Natural killer cell (primary cell): ENCODE results near the gene ZYG11B. TPM values are rescaled to one million over a fixed set of nuclear protein-coding genes. Genes with fewer than 3 reads are reported as not detected.
A peak's percentile ranks its signal among the peaks of the same experiment; 100 is the strongest.

Experiments
- ATAC-seq, 3 donors: fragments of 150-1000 bp in 2 of 3; fragments of 200-7000 bp in 1 of 3; cut with Tn5 transposase; 1 replicate in 1 of 3; 2 replicates in 2 of 3; pipeline ENCODE4 v1.10.0; 2021; ENCODE audit warnings: mild to moderate bottlenecking in 2 of 3, moderate library complexity in 2 of 3
- DNase-seq, 2 donors: peaks; one replicate each; pipeline versions ENCODE4 v3.0.0 to v3.0.0-alpha.2; 2013 to 2021; ENCODE audit warnings: mixed read lengths in 1 of 2
- H3K27ac ChIP-seq: one replicate; pipeline ENCODE4 v1.5.1; 2013; ENCODE audit warnings: mild to moderate bottlenecking, low read length
- H3K27me3 ChIP-seq: one replicate; pipeline ENCODE4 v1.6.1; 2013; ENCODE audit warnings: low read length; ENCODE audit not compliant: control insufficient read depth, insufficient read depth
- H3K36me3 ChIP-seq: one replicate; pipeline ENCODE4 v1.6.1; 2013; ENCODE audit warnings: low read length; ENCODE audit not compliant: control insufficient read depth, insufficient read depth
- H3K4me1 ChIP-seq: one replicate; pipeline ENCODE4 v1.6.1; 2013; ENCODE audit warnings: low read length; ENCODE audit not compliant: control insufficient read depth, insufficient read depth
- H3K4me3 ChIP-seq: one replicate; pipeline ENCODE4 v1.5.1; 2013; ENCODE audit warnings: low read length
- H3K9me3 ChIP-seq: one replicate; pipeline ENCODE4 v1.6.1; 2013; ENCODE audit warnings: low read length; ENCODE audit not compliant: control insufficient read depth, insufficient read depth
- H3K27ac Mint-ChIP-seq, 2 donors: one replicate each; pipeline ENCODE4 v1.8.0; 2022; ENCODE audit warnings: mild to moderate bottlenecking in 2 of 2, mixed read lengths in 2 of 2, moderate library complexity in 1 of 2
- H3K27me3 Mint-ChIP-seq, 2 donors: one replicate each; pipeline ENCODE4 v1.8.0; 2022; ENCODE audit warnings: low read depth in 2 of 2, mixed read lengths in 2 of 2
- H3K36me3 Mint-ChIP-seq: one replicate; pipeline ENCODE4 v1.8.0; 2022; ENCODE audit warnings: mixed read lengths
- H3K4me1 Mint-ChIP-seq, 2 donors: one replicate each; pipeline ENCODE4 v1.8.0; 2022; ENCODE audit warnings: mixed read lengths in 2 of 2
- H3K4me3 Mint-ChIP-seq: one replicate; pipeline ENCODE4 v1.8.0; 2022; ENCODE audit warnings: mild to moderate bottlenecking, moderate library complexity, mixed read lengths
- H3K9me3 Mint-ChIP-seq, 2 donors: one replicate each; pipeline ENCODE4 v1.8.0; 2022; ENCODE audit warnings: mixed read lengths in 2 of 2
- CTCF ChIP-seq: fragments of 200-600 bp; IDR thresholded peaks from one replicate; pipeline ENCODE4 v1.8.0; 2022; ENCODE audit warnings: antibody characterized with exemption
- WGBS: methylation state at CpG from one replicate; pipeline ENCODE4 v1.1.7; 2013; ENCODE audit warnings: missing lambda C conversion rate; ENCODE audit not compliant: insufficient coverage; 5-methylcytosine and 5-hydroxymethylcytosine counted together
- intact Hi-C: fragments of 100-400 bp; cut with micrococcal nuclease; formaldehyde crosslinking; loops from one replicate; pipeline ENCODE4 v1.14.2; 2022
- total RNA-seq, 4 donors: library from RNA; stranded (reverse); fragments of 120-200 nt in 1 of 4; gene quantifications; one replicate each; pipeline versions ENCODE4 v1.2.3 to v1.2.4, GENCODE V29; 2013 to 2022

The ZYG11B gene
- total RNA-seq, 3 donors from 2014 or later (not counting 1 experiment from before 2014, with no cell fraction given), result 7.4 to 11.8 (median 10.7) TPM

- no peak for DNase-seq
- no peak for ATAC-seq
- no peaks in the 10 kb centered on the region for H3K27me3 ChIP-seq
- H3K36me3 Mint-ChIP-seq, result no peaks in the 10 kb centered on the region
- 92% methylated on average over 5 of the region's 5 CpGs for WGBS
- intact Hi-C loops, result no loop called here
- H3K4me3 Mint-ChIP-seq, result no peak overlapping the region
- H3K9me3 ChIP-seq, result no peaks in the 10 kb centered on the region
- H3K27ac Mint-ChIP-seq, result no peak overlapping the region
- H3K36me3 ChIP-seq, result no peaks in the 10 kb centered on the region
- TF ChIP-seq CTCF, result no peak
- H3K4me1 ChIP-seq, result no peaks in the 10 kb centered on the region
- no peaks in the 10 kb centered on the region for H3K9me3 Mint-ChIP-seq
- no peaks in the 10 kb centered on the region for H3K27me3 Mint-ChIP-seq
- H3K4me1 Mint-ChIP-seq, result peaks cover 5 to 10% of the 10 kb centered on the region in 2 donors
- H3K27ac ChIP-seq, result no peak overlapping the region
- no peak overlapping the region for H3K4me3 ChIP-seq
These were observed 11.9 kb downstream of the ZYG11B start for GRCh38 chr1:52738148-52738547.

DNA sequence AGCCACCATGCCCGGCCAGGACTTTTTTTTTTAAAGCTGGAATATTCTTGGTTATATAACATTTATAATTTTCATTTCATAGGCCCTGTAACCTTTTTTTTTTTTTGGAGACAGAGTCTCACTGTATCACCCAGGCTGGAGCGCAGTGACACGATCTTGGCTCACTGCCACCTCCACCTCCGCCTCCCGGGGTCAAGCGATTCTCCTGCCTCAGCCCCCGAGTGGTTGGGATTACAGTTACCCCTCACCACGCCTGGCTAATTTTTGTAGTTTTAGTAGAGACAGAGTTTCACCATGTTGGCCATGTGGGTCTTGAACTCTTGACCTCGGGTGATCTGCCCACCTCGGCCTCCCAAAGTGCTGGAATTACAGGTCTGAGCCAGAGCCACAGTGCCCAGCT lies 12.6 kb downstream of the ZYG11B start:
- ATAC-seq (no peak), DNase-seq (no peak)
- Mint-ChIP-seq H3K4me3 (no peak overlapping the region), H3K27me3 (no peaks in the 10 kb centered on the region), H3K27ac (no peak overlapping the region), H3K9me3 (no peaks in the 10 kb centered on the region), H3K36me3 (no peaks in the 10 kb centered on the region), H3K4me1 (peaks cover 5 to 10% of the 10 kb centered on the region in 2 donors)
- Histone ChIP-seq H3K27ac (no peak overlapping the region), H3K9me3 (no peaks in the 10 kb centered on the region), H3K4me3 (no peak overlapping the region), H3K27me3 (no peaks in the 10 kb centered on the region), H3K36me3 (no peaks in the 10 kb centered on the region), H3K4me1 (no peaks in the 10 kb centered on the region)
- intact Hi-C loops, result no loop called here
- 98% methylated on average over 9 of the region's 10 CpGs for WGBS
- TF ChIP-seq CTCF, result no peak

DNA sequence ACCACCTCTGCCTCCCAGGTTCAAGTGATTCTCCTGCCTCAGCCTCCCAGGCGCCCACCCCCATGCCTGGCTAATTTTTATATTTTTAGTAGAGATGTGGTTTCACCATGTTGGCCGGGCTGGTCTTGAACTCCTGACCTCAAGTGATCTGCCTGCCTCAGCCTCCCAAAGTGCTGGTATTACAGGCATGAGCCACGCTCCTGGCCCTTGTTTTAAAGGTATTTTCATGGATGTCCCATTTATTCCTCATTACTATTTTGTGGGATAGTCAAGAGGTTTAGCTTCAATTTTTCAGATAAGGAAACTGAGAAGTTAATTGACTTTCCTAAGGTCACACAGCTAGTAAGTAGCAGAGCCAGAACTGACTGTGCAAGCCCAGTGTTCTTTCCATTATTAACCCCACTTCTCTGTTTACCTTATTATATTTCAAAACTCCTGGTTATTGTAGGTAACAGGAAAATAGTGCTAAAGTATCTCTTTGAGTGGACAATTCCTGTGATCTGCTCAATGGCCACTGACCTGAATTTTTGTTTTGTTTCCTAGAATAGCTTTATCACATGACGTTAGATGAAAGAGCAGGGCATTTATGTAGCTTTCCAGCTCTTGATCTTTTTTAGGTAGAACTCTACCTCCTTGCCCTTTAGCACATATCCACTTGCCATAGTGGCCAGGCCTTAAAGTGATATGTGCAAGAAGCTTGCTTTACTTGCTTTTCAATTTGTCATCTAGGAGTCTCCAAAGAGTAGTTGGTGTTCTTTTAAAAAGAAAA lies 13.6 kb downstream of the ZYG11B start:
- Histone ChIP-seq H3K4me1 (no peaks in the 10 kb centered on the region), H3K4me3 (no peak overlapping the region), H3K27me3 (no peaks in the 10 kb centered on the region), H3K36me3 (no peaks in the 10 kb centered on the region), H3K27ac (no peak overlapping the region), H3K9me3 (no peaks in the 10 kb centered on the region)
- no peak for TF ChIP-seq CTCF
- Mint-ChIP-seq H3K27me3 (no peaks in the 10 kb centered on the region), H3K36me3 (no peaks in the 10 kb centered on the region), H3K27ac (no peak overlapping the region), H3K9me3 (no peaks in the 10 kb centered on the region), H3K4me1 (peaks cover 5 to 11% of the 10 kb centered on the region in 2 donors), H3K4me3 (no peak overlapping the region)
- ATAC-seq, result no peak
- intact Hi-C loops, result no loop called here
- DNase-seq, result no peak
- 81% methylated on average over 3 of the region's 4 CpGs for WGBS

DNA sequence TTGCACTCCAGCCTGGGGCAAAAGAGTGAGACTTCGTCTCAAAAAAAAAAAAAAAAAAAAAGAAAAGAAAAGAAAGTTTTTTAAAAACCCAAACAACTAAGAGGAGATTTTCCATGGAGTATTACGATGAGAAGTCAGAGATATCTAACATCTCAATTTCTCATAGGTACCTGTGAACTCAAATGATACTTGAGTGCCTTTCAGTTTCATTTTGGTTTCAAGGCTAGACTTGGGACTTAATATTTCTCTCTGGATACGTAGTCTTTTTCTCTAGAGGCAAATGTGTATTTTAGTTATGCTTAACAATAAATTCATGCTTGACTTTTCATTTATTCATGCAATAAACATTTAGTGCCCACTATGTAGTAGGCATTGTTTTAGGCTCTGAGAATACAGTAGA lies 15.0 kb downstream of the ZYG11B start:
- peak overlapping the region in 1 of 2 donors; percentile 68 for H3K27ac Mint-ChIP-seq
- Histone ChIP-seq H3K4me3 (no peak overlapping the region), H3K9me3 (no peaks in the 10 kb centered on the region), H3K27ac (no peak overlapping the region), H3K27me3 (no peaks in the 10 kb centered on the region), H3K36me3 (no peaks in the 10 kb centered on the region), H3K4me1 (no peaks in the 10 kb centered on the region)
- H3K36me3 Mint-ChIP-seq, result no peaks in the 10 kb centered on the region
- TF ChIP-seq CTCF, result no peak
- no peak for ATAC-seq
- intact Hi-C loops, result no loop called here
- H3K4me1 Mint-ChIP-seq, result peaks cover 5 to 15% of the 10 kb centered on the region in 2 donors
- peak overlapping the region; percentile 6 for H3K4me3 Mint-ChIP-seq
- no peaks in the 10 kb centered on the region for H3K27me3 Mint-ChIP-seq
- 67% methylated on average over 1 of the region's 3 CpGs for WGBS
- no peak for DNase-seq
- H3K9me3 Mint-ChIP-seq, result no peaks in the 10 kb centered on the region
